Activated CD8-positive, alpha-beta T cell treated with anti-CD3 and anti-CD28 coated beads for 36 hours (primary cell): ENCODE results near the gene ARHGAP26. TPM values are rescaled to one million over a fixed set of nuclear protein-coding genes. Genes with fewer than 3 reads are reported as not detected.

ENCODE experiments used
- ATAC-seq: fragments of 200-7000 bp; cut with Tn5 transposase; one replicate; pipeline ENCODE4 v1.10.0; 2021; ENCODE audit warnings: mild to moderate bottlenecking, moderate library complexity
- CTCF ChIA-PET: fragments of 350-600 bp; sonication (Branson Sonifier 250); formaldehyde crosslinking; loops from one replicate; lab custom pipeline; 2021; ENCODE audit warnings: antibody characterized with exemption; lab: Charles Lee
- POLR2A ChIA-PET: fragments of 350-600 bp; sonication (Branson Sonifier 250); formaldehyde crosslinking; loops from one replicate; lab custom pipeline; 2021; ENCODE audit warnings: antibody characterized with exemption; lab: Charles Lee
- DNase-seq: peaks from one replicate; pipeline ENCODE4 v3.0.0-alpha.2; 2020
- H3K27ac Mint-ChIP-seq: one replicate; pipeline ENCODE4 v1.8.0; 2021; ENCODE audit warnings: mild to moderate bottlenecking, mixed read lengths
- H3K27me3 Mint-ChIP-seq: one replicate; pipeline ENCODE4 v1.8.0; 2021; ENCODE audit warnings: mixed read lengths
- H3K36me3 Mint-ChIP-seq: one replicate; pipeline ENCODE4 v1.8.0; 2021; ENCODE audit warnings: low read depth, mixed read lengths
- H3K4me1 Mint-ChIP-seq: one replicate; pipeline ENCODE4 v1.8.0; 2021; ENCODE audit warnings: low read depth, mixed read lengths
- H3K4me3 Mint-ChIP-seq: one replicate; pipeline ENCODE4 v1.8.0; 2021; ENCODE audit warnings: mild to moderate bottlenecking, moderate library complexity, mixed read lengths
- H3K9me3 Mint-ChIP-seq: one replicate; pipeline ENCODE4 v1.8.0; 2021; ENCODE audit warnings: mixed read lengths
- CTCF ChIP-seq: fragments of 200-600 bp; IDR thresholded peaks from one replicate; pipeline ENCODE4 v1.8.0; 2022; ENCODE audit warnings: antibody characterized with exemption, mild to moderate bottlenecking
- intact Hi-C: fragments of 100-400 bp; cut with micrococcal nuclease; formaldehyde crosslinking; loops from one replicate; pipeline ENCODE4 v1.10.0; 2022
- total RNA-seq, 2 experiments: library from RNA; stranded (reverse); gene quantifications; one replicate each; pipeline ENCODE4 v1.2.3, GENCODE V29; 2021

Gene ARHGAP26
- total RNA-seq, 2 experiments from 2014 or later: 12.7 to 18.0 TPM

GRCh38 chr5:143247134-143247815 lies 477.1 kb downstream of the ARHGAP26 start:
- Mint-ChIP-seq H3K27ac (no peak overlapping the region), H3K4me3 (no peak overlapping the region), H3K4me1 (no peaks in the 10 kb centered on the region), H3K9me3 (no peaks in the 10 kb centered on the region), H3K36me3 (no peaks in the 10 kb centered on the region), H3K27me3 (no peaks in the 10 kb centered on the region)
- intact Hi-C loops: no loop called here
- CTCF ChIA-PET: interaction anchor here (1.1 to 1.4 kb wide), 2 partner anchors 11 to 52 kb away, joined by 3 read pairs; no protein-coding TSS in a partner anchor
- POLR2A ChIA-PET: no interaction called here
- no peak for TF ChIP-seq CTCF
- DNase-seq (no peak), ATAC-seq (no peak)

GRCh38 chr5:143248391-143248790 lies 478.2 kb downstream of the ARHGAP26 start:
- Mint-ChIP-seq H3K9me3 (no peaks in the 10 kb centered on the region), H3K27ac (no peak overlapping the region), H3K27me3 (no peaks in the 10 kb centered on the region), H3K4me1 (no peaks in the 10 kb centered on the region), H3K36me3 (no peaks in the 10 kb centered on the region), H3K4me3 (no peak overlapping the region)
- no peak for TF ChIP-seq CTCF
- no peak for ATAC-seq
- POLR2A ChIA-PET: no interaction called here
- intact Hi-C loops: no loop called here
- CTCF ChIA-PET: interaction anchor here (1.1 to 1.4 kb wide), 2 partner anchors 10 to 53 kb away, joined by 3 read pairs; no protein-coding TSS in a partner anchor
- no peak for DNase-seq

- no peak overlapping the region for H3K4me3 Mint-ChIP-seq
- intact Hi-C loops: no loop called here
- no peaks in the 10 kb centered on the region for H3K36me3 Mint-ChIP-seq
- no peaks in the 10 kb centered on the region for H3K4me1 Mint-ChIP-seq
- no peaks in the 10 kb centered on the region for H3K9me3 Mint-ChIP-seq
- no peaks in the 10 kb centered on the region for H3K27me3 Mint-ChIP-seq
- ATAC-seq (no peak), DNase-seq (no peak)
- ChIA-PET POLR2A (no interaction called here), CTCF (interaction anchor here (1.2 to 1.4 kb wide), 3 partner anchors 10 to 155 kb away, joined by 3 read pairs; no protein-coding TSS in a partner anchor)
- H3K27ac Mint-ChIP-seq: no peak overlapping the region
- TF ChIP-seq CTCF: no peak
Measured at GRCh38 chr5:143248822-143249579, 478.8 kb downstream of the ARHGAP26 start.

GRCh38 chr5:143249851-143250250 lies 479.7 kb downstream of the ARHGAP26 start:
- no peak for ATAC-seq
- DNase-seq: no peak
- POLR2A ChIA-PET: interaction anchor here (0.9 kb wide), 1 partner anchor 22 kb away, joined by 3 read pairs; no protein-coding TSS in a partner anchor
- TF ChIP-seq CTCF: no peak
- H3K4me3 Mint-ChIP-seq: no peak overlapping the region
- CTCF ChIA-PET: interaction anchor here (1.2 to 1.3 kb wide), 2 partner anchors 36 to 154 kb away, joined by 3 read pairs; no protein-coding TSS in a partner anchor
- H3K36me3 Mint-ChIP-seq: no peaks in the 10 kb centered on the region
- H3K9me3 Mint-ChIP-seq: no peaks in the 10 kb centered on the region
- H3K4me1 Mint-ChIP-seq: no peaks in the 10 kb centered on the region
- intact Hi-C loops: no loop called here
- no peaks in the 10 kb centered on the region for H3K27me3 Mint-ChIP-seq
- H3K27ac Mint-ChIP-seq: no peak overlapping the region

- no peaks in the 10 kb centered on the region for H3K9me3 Mint-ChIP-seq
- ATAC-seq (no peak), DNase-seq (no peak)
- TF ChIP-seq CTCF: no peak
- no peaks in the 10 kb centered on the region for H3K4me1 Mint-ChIP-seq
- no peaks in the 10 kb centered on the region for H3K27me3 Mint-ChIP-seq
- intact Hi-C loops: no loop called here
- no peaks in the 10 kb centered on the region for H3K36me3 Mint-ChIP-seq
- no peak overlapping the region for H3K4me3 Mint-ChIP-seq
- H3K27ac Mint-ChIP-seq: no peak overlapping the region
- ChIA-PET POLR2A (no interaction called here), CTCF (no interaction called here)
Measured at GRCh38 chr5:143251190-143251589, 481.0 kb downstream of the ARHGAP26 start.
